H7 (cell line): ENCODE measurements around the gene B4GALT4. TPM values are rescaled to one million over a fixed set of nuclear protein-coding genes. Genes with fewer than 3 reads are reported as not detected.
"Not testable (repeated sequence)": the region's sequence is repeated elsewhere in the genome, so short reads cannot be mapped to it uniquely, and the experiment has no call there.

ENCODE experiments used
- DNase-seq: peaks from one replicate; pipeline ENCODE4 v3.0.0; 2012
- H3K27me3 ChIP-seq: 2 replicates; pipeline ENCODE4 v1.6.0; 2011; ENCODE audit warnings: mild to moderate bottlenecking, low read length; ENCODE audit not compliant: control insufficient read depth, insufficient read depth
- H3K36me3 ChIP-seq: replicated peaks from 2 replicates; pipeline ENCODE4 v1.5.1; 2011; ENCODE audit warnings: low read length; ENCODE audit not compliant: control insufficient read depth, insufficient read depth
- H3K4me3 ChIP-seq: 2 replicates; pipeline ENCODE4 v1.5.1; 2011; ENCODE audit warnings: low read depth, mild to moderate bottlenecking, control low read depth, low read length, moderate library complexity; ENCODE audit not compliant: insufficient read depth
- total RNA-seq: library from RNA; depleted of rRNA; stranded (reverse); fragments of >200 nt; shearing (Covaris generic); gene quantifications from 2 replicates; pipeline ENCODE4 v1.2.3, GENCODE V29; 2014

B4GALT4 gene
- total RNA-seq, 1 experiment from 2014 or later, result 34.1 TPM

GRCh38 chr3:119195911-119196310 lies 44.8 kb downstream of the B4GALT4 start:
- no peak for DNase-seq
- no peaks in the 10 kb centered on the region for H3K36me3 ChIP-seq

GRCh38 chr3:119195151-119195476 lies 45.6 kb downstream of the B4GALT4 start:
- Histone ChIP-seq H3K36me3 (no peaks in the 10 kb centered on the region), H3K27me3 (no peaks in the 10 kb centered on the region), H3K4me3 (no peak overlapping the region)
- no peak for DNase-seq

More at GRCh38 chr3:119195911-119196310, 44.8 kb downstream of the B4GALT4 start:
- Histone ChIP-seq H3K4me3 (no peak overlapping the region), H3K27me3 (no peaks in the 10 kb centered on the region)

- no peaks in the 10 kb centered on the region for H3K27me3 ChIP-seq
- H3K36me3 ChIP-seq, result no peaks in the 10 kb centered on the region
- no peak for DNase-seq
- H3K4me3 ChIP-seq, result no peak overlapping the region
Measured at GRCh38 chr3:119194237-119195150, 46.2 kb downstream of the B4GALT4 start.

GRCh38 chr3:119191800-119192199 lies 48.9 kb downstream of the B4GALT4 start:
- H3K27me3 ChIP-seq, result no peaks in the 10 kb centered on the region; the same call in 1 of the 2 replicates
- H3K4me3 ChIP-seq, result no peak overlapping the region
- H3K36me3 ChIP-seq, result no peaks in the 10 kb centered on the region
- DNase-seq, result no peak

- Histone ChIP-seq H3K36me3 (no peaks in the 10 kb centered on the region), H3K27me3 (no peaks in the 10 kb centered on the region; the same call in 1 of the 2 replicates), H3K4me3 (no peak overlapping the region)
- no peak for DNase-seq
Measured at GRCh38 chr3:119187266-119187665, 53.4 kb downstream of the B4GALT4 start.

- H3K36me3 ChIP-seq, result no peaks in the 10 kb centered on the region
- no peaks in the 10 kb centered on the region; the same call in 1 of the 2 replicates for H3K27me3 ChIP-seq
- no peak for DNase-seq
- no peak overlapping the region for H3K4me3 ChIP-seq
Measured at GRCh38 chr3:119184796-119185570, 55.7 kb downstream of the B4GALT4 start.

GRCh38 chr3:119184111-119184510 lies 56.6 kb downstream of the B4GALT4 start:
- H3K27me3 ChIP-seq, result no peaks in the 10 kb centered on the region; the same call in 1 of the 2 replicates
- H3K36me3 ChIP-seq, result no peaks in the 10 kb centered on the region
- H3K4me3 ChIP-seq, result no peak overlapping the region
- no peak for DNase-seq

GRCh38 chr3:119181765-119182164 lies 58.9 kb downstream of the B4GALT4 start:
- DNase-seq, result no peak
- H3K4me3 ChIP-seq, result no peak overlapping the region
- H3K27me3 ChIP-seq, result no peaks in the 10 kb centered on the region
- H3K36me3 ChIP-seq, result no peaks in the 10 kb centered on the region

GRCh38 chr3:119177321-119177720 lies 63.4 kb downstream of the B4GALT4 start:
- Histone ChIP-seq H3K36me3 (no peaks in the 10 kb centered on the region), H3K27me3 (no peaks in the 10 kb centered on the region), H3K4me3 (no peak overlapping the region)
- no peak for DNase-seq

- Histone ChIP-seq H3K4me3 (no peak overlapping the region), H3K36me3 (no peaks in the 10 kb centered on the region), H3K27me3 (no peaks in the 10 kb centered on the region)
- DNase-seq, result no peak
Measured at GRCh38 chr3:119176778-119177177, 63.9 kb downstream of the B4GALT4 start.

GRCh38 chr3:119175872-119176756 lies 64.6 kb downstream of the B4GALT4 start:
- Histone ChIP-seq H3K27me3 (no peaks in the 10 kb centered on the region), H3K36me3 (no peaks in the 10 kb centered on the region), H3K4me3 (no peak overlapping the region)
- DNase-seq, result no peak

GRCh38 chr3:119173325-119173724 lies 67.4 kb downstream of the B4GALT4 start, which contains the start of gene UPK1B:
Gene UPK1B (plus strand): TSS chr3:119173598. CDS start chr3:119186742, 13,144 bp downstream.
- H3K4me3 ChIP-seq, result no peak within 1 kb of the TSS
- H3K36me3 ChIP-seq, result no peaks in the 10 kb centered on the region
- peak; percentile 87 for DNase-seq
- H3K27me3 ChIP-seq, result no peaks in the 10 kb centered on the region

GRCh38 chr3:119170821-119171220 lies 69.9 kb downstream of the B4GALT4 start:
- Histone ChIP-seq H3K27me3 (no peaks in the 10 kb centered on the region), H3K4me3 (no peak overlapping the region), H3K36me3 (no peaks in the 10 kb centered on the region)
- DNase-seq, result no peak

GRCh38 chr3:119164745-119165144 lies 75.9 kb downstream of the B4GALT4 start:
- H3K36me3 ChIP-seq, DNase-seq, H3K4me3 ChIP-seq, H3K27me3 ChIP-seq: not testable (repeated sequence)
